HG03060 (cell line): ENCODE measurements around the gene ELOB.

ENCODE experiments used
- ATAC-seq: cut with Tn5 transposase; IDR thresholded peaks from one replicate; pipeline ENCODE4 v1.9.1; 2021; ENCODE audit warnings: low read depth, moderate number of reproducible peaks; ENCODE audit not compliant: unreplicated experiment

ELOB gene

GRCh38 chr16:2784358-2785100 is 7.4 kb upstream of the ELOB start:
- ATAC-seq, result no peak

GRCh38 chr16:2783581-2784357 is 6.7 kb upstream of the ELOB start:
- no peak for ATAC-seq

- ATAC-seq, result no peak
Measured at GRCh38 chr16:2782583-2783351, 5.7 kb upstream of the ELOB start.

GRCh38 chr16:2779978-2780898 is 3.2 kb upstream of the ELOB start:
- ATAC-seq, result no peak

DNA sequence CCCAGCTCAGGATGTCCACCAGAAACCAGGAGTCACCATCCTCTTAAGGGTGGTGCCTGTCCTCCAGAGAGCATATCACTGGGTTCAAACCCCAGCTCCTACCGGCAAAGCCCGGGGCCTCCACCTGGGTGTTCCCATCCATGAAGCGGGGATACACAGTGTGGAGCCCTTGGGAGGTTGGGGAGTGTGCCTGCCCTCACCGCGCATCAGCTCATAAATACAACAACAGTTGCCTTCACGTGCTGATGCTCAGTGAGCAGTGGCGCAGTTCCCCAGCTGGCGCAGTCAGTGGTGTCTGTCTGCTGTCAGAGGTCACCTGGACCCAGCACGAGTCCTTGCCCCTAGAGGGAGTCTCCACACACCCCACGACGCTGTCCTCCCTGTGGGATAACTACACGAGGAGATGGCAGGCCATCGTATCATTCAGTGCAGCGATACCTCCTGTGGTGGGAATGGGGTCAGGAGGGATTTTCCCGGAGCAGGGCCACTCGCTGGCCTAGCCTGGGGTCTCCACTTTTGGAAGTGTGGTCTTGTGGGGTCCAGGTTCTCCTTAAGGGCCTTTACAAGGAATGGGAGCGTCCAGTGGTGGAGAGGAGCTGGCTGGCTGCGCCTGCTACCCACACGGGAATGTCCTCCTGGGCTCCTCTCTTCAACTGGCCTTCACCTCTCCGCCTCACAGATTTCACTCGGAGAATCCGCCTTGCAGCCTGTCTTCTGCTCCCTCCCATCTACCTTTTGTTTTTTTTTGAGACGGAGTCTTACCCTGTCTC is 2.3 kb upstream of the ELOB start:
- no peak for ATAC-seq

DNA sequence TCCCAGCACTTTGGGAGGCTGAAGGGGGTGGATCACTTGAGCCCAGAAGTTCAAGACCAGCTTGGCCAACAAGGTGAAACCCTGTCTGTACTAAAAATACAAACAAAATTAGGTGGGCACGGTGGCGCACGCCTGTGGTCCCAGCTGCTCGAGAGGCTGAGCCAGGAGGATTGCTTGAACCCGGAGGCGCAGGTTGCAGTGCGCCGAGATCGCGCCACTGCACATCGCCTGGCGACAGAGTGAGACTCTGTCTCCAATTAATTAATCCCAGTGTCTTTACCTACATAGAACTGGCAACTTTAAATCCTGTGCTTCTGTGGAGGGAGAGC is 1.5 kb upstream of the ELOB start:
- ATAC-seq, result no peak

GRCh38 chr16:2777903-2778629 is 986 bp upstream of the ELOB start:
- ATAC-seq, result no peak

DNA sequence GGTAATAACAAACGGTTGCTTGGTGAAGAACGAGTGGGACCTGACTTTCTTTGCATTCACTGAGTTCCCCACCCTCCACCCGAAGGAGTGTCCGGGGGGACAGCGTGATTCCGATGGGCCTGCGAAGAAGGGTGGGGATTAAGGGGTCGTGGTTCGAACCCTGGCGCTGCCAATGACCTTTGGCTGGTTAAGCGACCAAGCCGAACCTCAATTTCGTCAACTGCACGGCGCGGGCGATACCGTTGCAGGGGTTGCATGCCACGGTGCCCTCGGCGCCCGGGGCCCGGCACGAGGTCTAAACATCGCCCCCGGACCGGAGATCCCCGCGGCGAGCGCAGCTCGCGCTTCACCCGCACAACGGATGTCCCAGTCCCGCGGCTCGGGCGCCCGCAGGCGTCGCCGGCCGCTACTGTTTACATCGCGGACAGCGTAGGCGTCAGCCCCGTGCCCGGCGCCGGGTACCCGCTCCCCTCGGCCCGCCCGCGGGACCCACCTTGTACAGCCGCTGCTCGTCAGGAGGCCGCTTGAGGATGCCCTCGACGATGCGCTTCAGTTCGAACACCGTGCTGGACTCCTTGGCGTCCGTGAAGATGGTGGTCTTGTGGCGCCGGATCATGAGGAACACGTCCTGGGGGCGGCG is 460 bp downstream of the ELOB start:
- no peak for ATAC-seq

DNA sequence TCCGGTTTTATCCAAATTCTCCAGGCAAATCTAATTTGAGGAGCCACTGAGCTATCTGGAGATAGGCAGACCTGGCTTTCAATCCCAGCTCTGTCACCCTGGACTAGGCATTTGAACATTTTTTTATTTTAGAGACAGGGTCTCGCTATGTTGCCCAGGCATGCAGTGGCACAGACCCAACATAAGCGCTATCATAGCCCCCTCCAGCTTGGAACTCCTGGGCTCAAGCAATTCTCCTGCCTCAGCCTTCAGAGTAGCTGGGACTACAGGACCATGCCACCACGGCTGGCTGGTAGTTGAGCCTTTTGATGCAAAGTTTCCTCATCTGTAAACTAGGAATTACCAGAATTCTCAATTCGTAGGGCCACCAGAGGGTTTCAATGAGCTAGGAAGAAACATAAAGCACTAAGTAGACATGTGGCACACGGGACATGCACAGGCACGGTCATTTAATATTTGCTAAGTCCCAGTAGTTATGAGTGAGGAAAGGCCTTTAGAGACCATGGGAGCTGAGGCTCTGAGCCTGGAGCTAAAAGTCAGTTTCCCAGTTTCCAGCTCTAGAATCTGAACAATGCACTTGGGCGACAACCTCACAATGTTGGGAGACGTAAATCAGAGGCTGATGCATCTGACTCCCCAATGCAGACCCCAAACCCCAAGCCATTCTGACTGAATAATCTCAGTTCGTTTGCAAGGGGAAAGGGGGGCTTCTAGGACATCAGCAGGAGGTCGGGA is 1.1 kb downstream of the ELOB start:
- no peak for ATAC-seq

DNA sequence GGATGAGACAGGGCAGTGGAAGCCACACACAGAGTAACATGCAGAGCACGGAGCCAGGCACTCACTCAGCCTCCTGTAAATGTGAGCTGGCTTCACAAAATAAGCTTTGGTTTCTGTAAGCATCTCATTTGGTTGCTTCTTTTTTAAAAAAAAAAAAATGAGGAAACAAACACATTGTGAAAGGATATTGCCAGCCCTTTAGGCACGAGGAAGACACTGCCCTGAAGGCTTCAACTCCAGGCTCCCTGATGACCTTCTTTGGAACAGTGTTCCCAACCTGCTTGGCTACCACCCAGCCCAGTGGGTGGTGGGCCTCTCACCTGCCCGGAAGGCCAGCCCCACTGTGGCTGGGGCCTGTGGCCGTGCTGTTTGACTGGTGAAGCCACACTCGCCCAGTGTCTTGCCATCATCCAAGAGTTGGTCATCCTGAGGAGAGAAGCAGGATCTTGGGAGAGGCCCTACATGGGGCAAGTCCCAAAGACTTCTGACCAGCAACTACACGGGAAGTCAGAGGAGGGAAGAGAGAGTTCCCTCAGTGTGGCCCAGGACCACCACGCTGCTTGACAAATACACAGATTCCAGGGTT is 1.9 kb downstream of the ELOB start:
- no peak for ATAC-seq

DNA sequence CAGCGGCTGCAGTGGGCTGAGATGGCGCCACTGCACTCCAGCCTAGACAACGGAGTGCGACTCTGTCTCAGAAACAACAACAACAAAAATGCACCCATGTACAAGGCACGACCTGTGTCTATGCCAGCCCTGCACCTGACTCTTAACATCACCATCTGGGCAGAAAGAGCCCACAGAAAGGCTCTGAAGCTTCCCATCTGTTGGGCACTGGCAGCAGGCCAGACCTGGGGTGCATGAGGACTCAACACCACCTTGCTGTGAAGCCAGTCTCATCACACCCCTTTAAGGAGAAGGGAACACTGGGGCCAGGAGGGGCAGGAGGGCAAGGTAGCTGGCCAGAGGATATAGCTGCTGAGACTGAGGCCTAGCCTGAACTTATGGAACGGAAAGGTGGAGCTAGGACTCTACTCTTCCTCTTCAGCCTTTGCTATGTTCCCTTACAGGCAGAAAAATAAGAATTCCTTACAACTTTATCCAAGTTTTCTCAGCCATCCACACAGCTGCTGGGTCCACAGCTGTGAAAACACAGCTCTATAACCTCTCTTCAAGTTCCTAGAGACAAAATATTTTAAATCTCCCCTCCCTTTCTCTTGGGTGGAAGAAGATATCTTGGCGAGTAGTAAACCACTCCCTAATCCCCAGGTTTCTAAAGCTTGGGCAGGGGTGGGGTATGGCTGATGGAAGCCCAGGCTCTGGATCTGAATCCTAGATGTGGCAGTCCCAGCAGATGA is 2.8 kb downstream of the ELOB start:
- no peak for ATAC-seq

- ATAC-seq, result no peak
Measured at GRCh38 chr16:2773188-2773968, 3.7 kb downstream of the ELOB start.

DNA sequence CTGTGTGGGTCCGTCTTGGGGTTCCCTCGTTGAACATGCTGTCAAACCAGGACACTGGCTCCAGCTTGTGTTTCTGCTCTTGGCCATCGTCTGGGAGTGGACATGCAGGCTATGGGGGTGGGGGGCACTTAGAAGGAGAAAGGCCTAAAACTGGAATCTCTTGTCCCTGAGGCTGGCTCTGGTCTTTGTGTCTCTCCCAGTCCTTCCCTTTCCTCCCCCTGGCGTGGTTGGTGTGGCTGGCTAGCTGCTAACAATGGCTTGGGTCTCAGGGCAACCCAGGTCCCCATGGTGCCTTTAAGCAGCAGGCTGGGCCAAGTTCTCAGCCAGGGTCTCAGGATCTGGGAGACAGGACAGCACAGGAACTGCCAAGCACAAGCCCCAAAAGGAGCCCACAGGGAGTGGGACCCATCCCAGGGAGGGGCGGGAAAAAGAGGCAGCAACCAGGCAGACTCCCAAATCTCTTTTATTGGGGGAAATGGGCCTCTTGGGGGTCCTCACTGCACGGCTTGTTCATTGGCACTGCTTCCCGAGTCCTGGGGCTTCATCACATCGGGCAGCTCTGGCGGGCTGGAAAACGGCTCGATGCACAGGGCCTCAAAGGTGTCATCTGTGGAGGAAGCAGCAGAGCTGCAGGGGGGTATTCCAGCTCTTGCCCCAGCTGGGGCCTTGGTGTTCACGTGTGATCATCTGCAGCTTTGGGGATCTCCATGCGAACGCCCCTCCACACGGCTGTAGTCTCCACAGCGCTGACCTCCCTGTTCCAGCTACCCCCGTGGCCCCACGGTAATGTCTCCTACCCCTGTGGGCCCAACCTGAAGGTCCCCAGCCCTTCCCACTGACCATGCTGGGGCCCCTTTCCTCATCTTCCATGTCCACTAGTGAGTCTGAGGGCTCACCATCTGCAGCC is 5.3 kb downstream of the ELOB start:
- no peak for ATAC-seq

- ATAC-seq, result no peak
Measured at GRCh38 chr16:2770057-2770951, 6.8 kb downstream of the ELOB start.
